A549 treated with AZD2906 at 1 μM for 4 hours (cell line): Measurements from ENCODE around the gene NME5. TPM values are rescaled to one million over a fixed set of nuclear protein-coding genes. Genes with fewer than 3 reads are reported as not detected.

Experiments
- total RNA-seq: library from RNA; stranded (reverse); fragments of 200-300 nt; extraction: Qiagen RNA extraction; gene quantifications from 5 replicates; pipeline ENCODE4 v1.2.3, GENCODE V29; 2022

Gene NME5
- total RNA-seq: not detected in 5 replicates

GRCh38 chr5:138138949-138139780 is at the start of gene NME5:
Gene NME5, minus strand, starts transcription at chr5:138139428. Its CDS starts 648 bp downstream, at chr5:138138780.

DNA sequence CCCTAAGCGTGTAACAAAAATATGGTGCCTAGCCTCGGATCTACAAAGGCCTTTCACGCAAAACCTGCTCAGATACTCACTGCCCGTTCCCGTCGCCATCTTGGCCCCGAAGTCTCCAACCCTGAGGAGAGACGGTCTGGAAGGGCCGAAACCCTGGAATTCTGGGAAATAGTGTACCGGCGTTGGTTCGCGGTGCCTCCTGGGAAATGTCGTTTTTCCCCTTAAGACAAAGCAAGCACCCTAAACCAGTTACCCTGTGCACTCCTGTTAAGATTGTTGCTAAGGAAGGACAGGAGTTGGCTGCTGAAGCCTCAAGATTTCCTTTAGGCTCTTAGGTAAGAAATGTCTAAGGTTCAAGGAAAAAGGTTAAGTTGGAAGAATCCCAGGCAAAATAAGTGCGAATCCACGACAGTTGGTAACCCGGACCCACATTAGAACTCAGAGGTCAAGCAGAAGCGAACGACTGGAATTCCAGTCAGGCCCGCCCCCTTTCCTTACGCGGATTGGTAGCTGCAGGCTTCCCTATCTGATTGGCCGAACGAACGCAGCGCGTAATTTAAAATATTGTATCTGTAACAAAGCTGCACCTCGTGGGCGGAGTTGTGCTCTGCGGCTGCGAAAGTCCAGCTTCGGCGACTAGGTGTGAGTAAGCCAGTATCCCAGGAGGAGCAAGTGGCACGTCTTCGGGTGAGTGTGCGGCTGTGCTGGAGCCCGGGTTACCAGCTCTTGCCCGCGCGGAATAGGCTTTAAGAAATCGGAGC is 39.5 kb upstream of the NME5 start, which contains the start of the genes BRD8 and KIF20A:
Gene BRD8, minus strand, starts transcription at position 115 of the 761 bp plus-strand sequence. Its CDS starts 16 bp downstream, at position 99.
Gene KIF20A, plus strand, starts transcription at position 597 of the 761 bp plus-strand sequence. CDS start 569 bp downstream, outside the sequence.

GRCh38 chr5:138083702-138084101 is 55.5 kb downstream of the NME5 start, which contains the start of gene WNT8A:
Gene WNT8A, plus strand, starts transcription at chr5:138084033. Its CDS starts 95 bp downstream, at chr5:138084128.

Other genes starting within 250 kb of the NME5 start
- gene PKD2L2, start 250.0 kb downstream of the NME5 start, total RNA-seq: 0.05 to 0.09 TPM (median 0.07 TPM) in 3 of 5 replicates, not detected in the others
- 10.0 to 15.3 TPM (median 11.4 TPM) in 5 replicates for gene FAM13B, start 106.3 kb downstream of the NME5 start, total RNA-seq
- gene WNT8A, start 55.4 kb downstream of the NME5 start, total RNA-seq: not detected in 5 replicates
- gene BRD8, start 39.2 kb upstream of the NME5 start, total RNA-seq: 40.8 to 52.2 TPM (median 44.4 TPM) in 5 replicates
- gene KIF20A, start 39.7 kb upstream of the NME5 start, total RNA-seq: 36.3 to 47.1 TPM (median 41.8 TPM) in 5 replicates
- gene CDC23, start 73.9 kb upstream of the NME5 start, total RNA-seq: 22.3 to 34.2 TPM (median 25.5 TPM) in 5 replicates
- gene GFRA3, start 135.2 kb upstream of the NME5 start, total RNA-seq: 0.06 to 0.14 TPM (median 0.10 TPM) in 4 of 5 replicates, not detected in the other
- gene CDC25C, start 192.4 kb upstream of the NME5 start, total RNA-seq: 8.7 to 12.0 TPM (median 9.2 TPM) in 5 replicates
- gene FAM53C, start 198.8 kb upstream of the NME5 start, total RNA-seq: 18.5 to 20.2 TPM (median 19.0 TPM) in 5 replicates
- 35.8 to 47.6 TPM (median 38.7 TPM) in 5 replicates for gene KDM3B, start 213.3 kb upstream of the NME5 start, total RNA-seq